Mesendoderm (in vitro differentiated cells): ENCODE results near the gene RIC8A.

Experiments used
- DNase-seq: peaks from one replicate; pipeline ENCODE4 v3.0.0; 2013
- H2AK5ac ChIP-seq: 2 replicates; pipeline ENCODE4 v1.6.1; 2013; ENCODE audit warnings: low read length, inconsistent platforms
- H2BK120ac ChIP-seq: 2 replicates; pipeline ENCODE4 v1.6.1; 2013; ENCODE audit warnings: low read depth, mild to moderate bottlenecking, low read length, moderate library complexity, mixed read lengths
- H2BK15ac ChIP-seq: replicated peaks from 2 replicates; pipeline ENCODE4 v1.6.1; 2013; ENCODE audit warnings: low read depth, mild to moderate bottlenecking, moderate library complexity
- H2BK5ac ChIP-seq: 2 replicates; pipeline ENCODE4 v1.6.1; 2013; ENCODE audit warnings: low read length, inconsistent platforms
- H3K18ac ChIP-seq: 2 replicates; pipeline ENCODE4 v1.6.1; 2013; ENCODE audit warnings: mild to moderate bottlenecking, low read length, mixed read lengths
- H3K23ac ChIP-seq: one replicate; pipeline ENCODE4 v1.6.1; 2013; ENCODE audit warnings: low read length
- H3K27ac ChIP-seq: 2 replicates; pipeline ENCODE4 v1.5.1; 2013; ENCODE audit warnings: low read depth, mild to moderate bottlenecking, inconsistent platforms, low read length, moderate library complexity
- H3K27me3 ChIP-seq: 2 replicates; pipeline ENCODE4 v1.6.1; 2013; ENCODE audit warnings: low read length, control low read depth, mild to moderate bottlenecking, inconsistent platforms; ENCODE audit not compliant: insufficient read depth, poor library complexity
- H3K36me3 ChIP-seq: 2 replicates; pipeline ENCODE4 v1.6.1; 2013; ENCODE audit warnings: low read length, inconsistent platforms; ENCODE audit not compliant: control insufficient read depth, insufficient read depth
- H3K4ac ChIP-seq: one replicate; pipeline ENCODE4 v1.6.1; 2013; ENCODE audit warnings: low read depth, mild to moderate bottlenecking, low read length, moderate library complexity
- H3K4me1 ChIP-seq: 2 replicates; pipeline ENCODE4 v1.6.1; 2013; ENCODE audit warnings: low read depth, low read length, inconsistent platforms; ENCODE audit not compliant: control insufficient read depth
- H3K4me2 ChIP-seq: 2 replicates; pipeline ENCODE4 v1.6.1; 2013; ENCODE audit warnings: low read length
- H3K4me3 ChIP-seq: 2 replicates; pipeline ENCODE4 v1.5.1; 2013; ENCODE audit warnings: mild to moderate bottlenecking, low read length
- H3K56ac ChIP-seq: one replicate; pipeline ENCODE4 v1.6.1; 2013; ENCODE audit warnings: low read length
- H3K79me1 ChIP-seq: 2 replicates; pipeline ENCODE4 v1.6.1; 2013; ENCODE audit warnings: low read length, inconsistent platforms
- H3K79me2 ChIP-seq: 2 replicates; pipeline ENCODE4 v1.6.1; 2013; ENCODE audit warnings: mild to moderate bottlenecking, low read length; ENCODE audit not compliant: control insufficient read depth, insufficient read depth
- H3K9ac ChIP-seq: 2 replicates; pipeline ENCODE4 v1.6.1; 2013; ENCODE audit warnings: low read length, inconsistent platforms
- H4K5ac ChIP-seq: one replicate; pipeline ENCODE4 v1.6.1; 2013; ENCODE audit warnings: low read length
- H4K8ac ChIP-seq: one replicate; pipeline ENCODE4 v1.6.1; 2013; ENCODE audit warnings: low read depth, mild to moderate bottlenecking, control low read depth, low read length, moderate library complexity
- whole genome bisulfite sequencing: extraction: QIAGEN DNeasy Blood & Tissue Kit; methylation state at CpG from one replicate; pipeline ENCODE4 v1.1.7; 2013; ENCODE audit warnings: low lambda C conversion rate, missing lambda C conversion rate; ENCODE audit not compliant: insufficient coverage; ENCODE audit errors: extremely low coverage; 5-methylcytosine and 5-hydroxymethylcytosine counted together

Gene RIC8A

DNA sequence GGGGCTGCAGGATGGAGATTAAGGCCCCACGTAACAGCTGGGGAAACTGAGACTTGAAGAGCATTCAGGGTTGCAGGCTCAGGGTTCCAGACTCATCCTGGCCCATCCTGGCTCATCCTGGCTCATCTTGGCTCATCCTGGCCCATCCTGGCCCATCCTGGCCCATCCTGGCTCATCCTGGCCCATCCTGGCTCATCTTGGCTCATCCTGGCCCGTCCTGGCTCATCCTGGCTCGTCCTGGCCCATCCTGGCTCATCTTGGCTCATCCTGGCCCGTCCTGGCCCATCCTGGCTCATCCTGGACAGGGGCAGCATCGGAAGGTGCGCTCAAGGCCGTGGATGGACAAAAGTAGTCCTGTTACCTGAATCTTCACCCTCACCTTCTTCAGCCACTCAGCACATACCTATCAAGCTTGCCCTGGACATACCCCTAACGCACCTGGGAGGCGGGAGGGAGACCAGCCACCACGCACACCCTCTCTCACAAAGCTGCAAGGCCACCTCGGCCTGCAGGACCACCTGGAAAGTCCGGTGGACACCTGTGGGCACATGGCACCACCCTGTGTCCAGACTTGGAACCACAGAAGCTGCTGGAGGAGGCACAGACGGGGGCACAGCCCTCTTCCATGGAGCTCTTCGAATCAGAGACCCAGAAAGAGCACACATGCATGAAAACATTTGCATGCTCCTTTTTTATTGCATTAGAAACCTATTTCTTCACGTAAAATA lies 50.4 kb downstream of the RIC8A start:
- DNase-seq = no peak
- H3K27me3 ChIP-seq = no peaks in the 10 kb centered on the region
- no peak overlapping the region for H2BK5ac ChIP-seq
- WGBS = no CpG with 5 or more reads among the region's 15 CpGs
- no peak overlapping the region for H2AK5ac ChIP-seq
- no peaks in the 10 kb centered on the region for H3K4me1 ChIP-seq
- H3K4me3 ChIP-seq = no peak overlapping the region
- H3K4me2 ChIP-seq = no peak overlapping the region
- H4K8ac ChIP-seq = no peak overlapping the region
- H3K79me1 ChIP-seq = no peaks in the 10 kb centered on the region
- H3K18ac ChIP-seq = no peak overlapping the region
- H3K9ac ChIP-seq = no peak overlapping the region
- no peaks in the 10 kb centered on the region for H3K79me2 ChIP-seq
- no peaks in the 10 kb centered on the region for H3K36me3 ChIP-seq
- no peak overlapping the region for H2BK120ac ChIP-seq
- H2BK15ac ChIP-seq = no peak overlapping the region
- no peak overlapping the region for H3K56ac ChIP-seq
- no peak overlapping the region for H3K27ac ChIP-seq
- H3K23ac ChIP-seq = no peak overlapping the region
- no peak overlapping the region for H4K5ac ChIP-seq
- H3K4ac ChIP-seq = no peak overlapping the region

DNA sequence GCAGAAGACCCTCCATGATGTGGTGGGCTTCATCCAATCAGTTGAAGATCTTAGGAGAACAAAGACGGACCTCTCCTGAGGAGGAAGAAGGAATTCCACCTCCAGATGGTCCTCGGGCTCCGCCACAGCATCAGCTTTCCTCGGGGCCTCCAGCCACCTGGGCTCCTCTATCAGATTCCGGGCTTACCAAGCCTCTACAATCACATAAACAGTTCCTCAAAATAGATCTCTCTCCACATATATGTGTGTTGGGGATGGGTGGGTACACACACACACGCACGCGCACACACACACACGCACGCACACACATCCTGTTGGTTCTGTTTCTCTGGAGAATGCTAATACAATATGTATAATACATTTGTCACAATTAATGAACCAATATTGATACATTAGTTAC lies 51.9 kb downstream of the RIC8A start:
- Histone ChIP-seq H3K56ac (no peak overlapping the region), H3K36me3 (no peaks in the 10 kb centered on the region), H3K9ac (no peak overlapping the region), H2BK15ac (no peak overlapping the region), H4K5ac (no peak overlapping the region), H4K8ac (no peak overlapping the region), H3K4ac (no peak overlapping the region), H3K4me2 (no peak overlapping the region), H3K79me2 (no peaks in the 10 kb centered on the region), H2BK120ac (no peak overlapping the region), H3K27ac (no peak overlapping the region), H2BK5ac (no peak overlapping the region), H3K23ac (no peak overlapping the region), H3K27me3 (no peaks in the 10 kb centered on the region), H3K79me1 (no peaks in the 10 kb centered on the region), H3K18ac (no peak overlapping the region), H2AK5ac (no peak overlapping the region), H3K4me3 (no peak overlapping the region), H3K4me1 (no peaks in the 10 kb centered on the region)
- no CpG with 5 or more reads among the region's 10 CpGs for WGBS
- no peak for DNase-seq

DNA sequence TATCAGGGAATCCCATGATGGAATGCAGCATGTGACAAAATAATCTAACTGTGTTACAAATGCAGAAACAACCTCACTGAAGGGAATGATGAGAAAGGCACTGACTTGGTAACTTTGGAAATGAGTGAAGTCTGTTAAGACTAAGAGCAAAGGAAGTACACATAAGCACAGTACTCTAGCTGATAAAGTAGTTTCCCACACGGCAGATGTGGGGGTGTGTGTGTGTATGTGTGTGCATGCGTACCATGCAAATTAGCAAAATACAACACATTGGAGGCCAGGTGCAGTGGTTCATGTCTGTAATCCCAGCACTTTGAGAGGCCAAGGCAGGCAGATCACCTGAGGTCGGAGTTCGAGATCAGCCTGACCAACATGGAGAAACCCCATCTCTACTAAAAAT lies 54.1 kb downstream of the RIC8A start:
- H3K27ac ChIP-seq = no peak overlapping the region

More for the DNA sequence above, 54.1 kb downstream of the RIC8A start:
- no peaks in the 10 kb centered on the region for H3K27me3 ChIP-seq
- H2BK120ac ChIP-seq = no peak overlapping the region
- H3K4me2 ChIP-seq = no peak overlapping the region
- no peaks in the 10 kb centered on the region for H3K4me1 ChIP-seq
- H3K4ac ChIP-seq = no peak overlapping the region
- no CpG with 5 or more reads among the region's 4 CpGs for WGBS
- H4K5ac ChIP-seq = no peak overlapping the region
- H2AK5ac ChIP-seq = no peak overlapping the region
- no peak overlapping the region for H2BK5ac ChIP-seq
- H3K56ac ChIP-seq = no peak overlapping the region
- no peak overlapping the region for H2BK15ac ChIP-seq
- no peak for DNase-seq
- no peak overlapping the region for H4K8ac ChIP-seq
- H3K36me3 ChIP-seq = no peaks in the 10 kb centered on the region
- no peaks in the 10 kb centered on the region for H3K79me1 ChIP-seq
- no peak overlapping the region for H3K23ac ChIP-seq
- no peak overlapping the region for H3K9ac ChIP-seq
- H3K18ac ChIP-seq = no peak overlapping the region
- no peak overlapping the region for H3K4me3 ChIP-seq
- no peaks in the 10 kb centered on the region for H3K79me2 ChIP-seq
